ENCODE data around the gene LYPLAL1.

GRCh38 chr1:219223496-219223895 lies 49.8 kb downstream of the LYPLAL1 start:
- TF ChIP-seq EP300 (IDR thresholded peaks at IDR 0.05; ENCODE audit: low read depth) (no peak), CTCF (IDR thresholded peaks at IDR 0.05) (no peak)
